T-helper 2 cell treated with Interferon-gamma antibody and Interleukin-4, amounts not matched to agents 100 ng/mL and 5 ng/mL, for 36 hours (primary cell): ENCODE measurements around the gene SRRM3. TPM values are rescaled to one million over a fixed set of nuclear protein-coding genes. Genes with fewer than 3 reads are reported as not detected.
"Not testable (repeated sequence)": the region's sequence is repeated elsewhere in the genome, so short reads cannot be mapped to it uniquely, and the experiment has no call there.

ENCODE experiments used
- intact Hi-C: fragments of 100-400 bp; cut with micrococcal nuclease; formaldehyde crosslinking; loops from one replicate; pipeline ENCODE4 v1.15.1; 2023
- total RNA-seq: library from RNA; stranded (reverse); gene quantifications from 2 replicates; pipeline ENCODE4 v1.2.3, GENCODE V29; 2022

SRRM3 gene
- total RNA-seq, 1 donor from 2014 or later = not detected

- intact Hi-C loops = no loop called here
Measured at GRCh38 chr7:76286842-76287403, 85.2 kb downstream of the SRRM3 start.

- intact Hi-C loops = loop anchor here (1.0 kb wide), 2 partner anchors 12 to 23 kb away; no protein-coding TSS in a partner anchor
Measured at GRCh38 chr7:76290847-76291350, 89.2 kb downstream of the SRRM3 start.

DNA sequence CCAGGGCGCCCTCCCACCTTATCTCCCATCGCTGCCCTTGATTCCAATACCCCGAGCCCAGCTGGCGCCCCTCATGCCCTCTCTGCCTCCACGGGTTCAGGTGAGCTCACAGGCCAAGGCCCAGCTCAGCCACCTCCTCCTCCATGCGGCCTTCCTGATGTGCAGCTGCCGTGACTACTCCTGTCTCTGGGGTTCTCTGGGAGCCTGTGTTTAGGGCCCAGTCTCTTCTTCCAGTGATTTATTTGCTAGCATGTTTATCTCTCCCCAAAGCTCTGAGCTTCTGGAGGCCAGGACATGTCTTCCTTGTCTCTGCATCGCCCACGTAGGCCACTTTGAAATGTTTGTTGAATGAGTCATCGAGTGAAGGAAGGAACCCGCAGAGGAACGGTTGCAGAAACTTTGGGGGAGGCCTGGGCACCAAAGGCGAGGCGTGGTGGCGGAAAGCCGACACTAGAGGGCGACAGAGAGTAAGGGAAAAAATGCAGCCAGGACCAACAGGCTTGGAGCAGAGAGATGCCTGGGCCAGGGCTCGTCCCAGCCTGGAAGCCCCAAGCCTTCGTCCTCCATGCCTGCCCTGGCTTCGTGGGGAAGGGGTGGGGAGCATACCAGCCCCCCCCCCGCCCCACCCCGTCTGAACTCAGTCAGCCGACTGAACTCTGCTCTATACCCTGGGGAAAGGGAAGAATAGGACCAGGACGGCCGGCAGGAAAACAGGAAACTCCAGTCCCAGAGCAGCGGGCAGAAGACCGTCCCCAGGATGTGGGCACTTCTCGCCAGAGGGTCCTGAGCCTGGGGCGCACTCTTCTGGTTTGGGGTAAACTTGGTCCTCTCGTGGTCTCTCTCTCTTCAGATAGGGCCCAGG is 89.9 kb downstream of the SRRM3 start:
- intact Hi-C loops = loop anchor here (1.0 kb wide), 2 partner anchors 12 to 23 kb away; no protein-coding TSS in a partner anchor

GRCh38 chr7:76292213-76292573 is 90.5 kb downstream of the SRRM3 start:
- intact Hi-C loops = no loop called here

GRCh38 chr7:76292911-76293310 is 91.2 kb downstream of the SRRM3 start:
- intact Hi-C loops = not testable (repeated sequence)

GRCh38 chr7:76293407-76293901 is 91.8 kb downstream of the SRRM3 start:
- intact Hi-C loops = no loop called here

DNA sequence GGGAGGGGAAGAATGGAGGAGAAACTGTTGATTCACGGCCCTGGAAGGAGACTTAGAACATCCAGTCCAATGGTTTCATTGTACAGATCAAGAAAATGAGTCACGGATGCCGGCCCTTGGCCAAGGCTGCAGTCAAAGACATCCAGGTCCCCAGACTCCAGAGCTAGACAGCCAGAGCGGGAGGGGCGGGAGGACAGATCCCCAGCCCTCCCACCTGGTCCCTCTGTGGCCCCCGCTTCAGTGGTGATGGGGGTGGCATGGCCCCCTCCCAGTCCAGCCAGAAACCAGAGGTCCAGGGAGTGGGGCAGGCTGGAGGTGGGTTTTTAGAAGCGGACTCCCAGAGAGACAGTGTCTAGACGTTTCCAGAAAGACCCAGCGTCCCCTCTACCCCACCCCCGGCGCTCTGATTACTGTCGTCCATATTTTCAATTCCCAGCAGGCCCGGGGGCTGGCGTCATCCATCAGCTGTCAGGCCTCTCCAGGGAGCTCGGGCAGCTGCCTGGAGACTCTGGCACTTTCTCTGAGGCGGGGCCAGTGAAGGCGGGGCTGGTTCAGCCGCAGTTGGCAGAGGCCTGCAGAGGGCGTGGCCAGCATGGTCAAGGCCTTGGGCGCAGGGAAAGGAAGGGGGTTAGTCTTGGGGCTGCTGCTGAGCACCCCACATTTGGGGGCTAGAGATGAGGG is 92.8 kb downstream of the SRRM3 start:
- intact Hi-C loops = no loop called here

GRCh38 chr7:76296743-76297740 is 95.3 kb downstream of the SRRM3 start:
- intact Hi-C loops = no loop called here

DNA sequence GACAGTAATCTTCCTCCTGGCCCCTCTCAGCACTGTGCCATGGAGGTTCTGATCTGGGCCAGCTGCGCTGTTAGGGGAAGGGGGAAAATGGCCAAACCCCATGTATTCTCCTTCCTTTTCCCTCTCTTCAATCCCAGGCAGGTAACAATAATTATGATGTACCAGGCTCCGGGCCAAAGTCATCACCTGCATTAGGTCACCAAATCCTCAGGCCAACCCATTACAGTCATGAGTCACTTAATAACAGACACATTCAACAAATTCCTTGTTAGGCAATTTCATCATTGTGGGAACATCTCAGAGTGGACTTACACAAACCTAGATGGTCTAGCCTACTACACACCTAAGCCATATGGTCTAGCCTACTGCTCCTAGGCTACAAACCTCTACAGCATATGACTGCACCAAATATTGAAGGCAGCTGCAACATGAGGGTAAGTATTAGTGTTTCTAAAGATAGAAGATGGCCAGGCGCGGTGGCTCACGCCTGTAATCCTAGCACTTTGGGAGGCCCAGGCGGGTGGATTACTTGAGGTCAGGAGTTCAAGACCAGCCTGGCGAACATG is 98.6 kb downstream of the SRRM3 start:
- intact Hi-C loops = loop anchor here (10.0 kb wide), 1 partner anchor 55 kb away; the partner anchor contains the start of gene YWHAG

GRCh38 chr7:76301000-76301399 is 99.3 kb downstream of the SRRM3 start:
- intact Hi-C loops = loop anchor here (10.0 kb wide), 1 partner anchor 54 kb away; the partner anchor contains the start of gene YWHAG

- intact Hi-C loops = loop anchor here (1.0 to 10.0 kb wide), 4 partner anchors 11 to 52 kb away; partner anchors contain the start of gene YWHAG
Measured at GRCh38 chr7:76302347-76303201, 100.9 kb downstream of the SRRM3 start, which contains the start of gene HSPB1. HSPB1 (plus strand) TSS chr7:76302673; CDS start chr7:76302713, 40 bp downstream.

- intact Hi-C loops = loop anchor here (1.0 to 10.0 kb wide), 4 partner anchors 11 to 51 kb away; partner anchors contain the start of gene YWHAG
Measured at GRCh38 chr7:76303202-76304147, 101.8 kb downstream of the SRRM3 start.

DNA sequence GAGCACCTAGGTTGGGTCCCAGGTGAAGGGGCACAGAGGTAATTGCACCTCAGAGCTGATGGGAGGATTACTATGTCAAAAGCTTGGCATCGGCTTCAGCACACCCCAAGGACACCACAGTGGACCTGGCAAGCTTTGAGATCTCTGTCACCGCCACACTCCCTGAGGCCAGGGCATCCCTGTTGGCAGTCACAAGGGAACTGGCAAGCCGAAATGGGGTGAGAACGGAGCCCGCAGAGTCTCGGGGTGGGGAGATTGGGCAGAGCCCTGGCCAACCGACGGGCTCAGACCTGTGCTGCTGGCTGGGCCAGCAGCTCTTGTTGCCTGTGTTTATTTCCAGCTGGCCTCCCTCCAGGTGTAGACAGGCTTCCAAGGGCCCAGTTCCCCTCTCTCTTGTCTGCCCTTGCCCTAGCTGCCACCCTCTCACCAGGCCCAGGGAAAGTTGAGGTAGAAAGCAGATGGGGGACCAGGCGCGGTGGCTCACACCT is 103.2 kb downstream of the SRRM3 start:
- intact Hi-C loops = loop anchor here (10.0 kb wide), 1 partner anchor 50 kb away; the partner anchor contains the start of gene YWHAG

GRCh38 chr7:76308874-76309273 is 107.2 kb downstream of the SRRM3 start:
- intact Hi-C loops = loop anchor here (10.0 kb wide), 1 partner anchor 46 kb away; the partner anchor contains the start of gene YWHAG

GRCh38 chr7:76309341-76310101 is 107.8 kb downstream of the SRRM3 start:
- intact Hi-C loops = loop anchor here (10.0 kb wide), 1 partner anchor 45 kb away; the partner anchor contains the start of gene YWHAG
